Measurements from ENCODE around the gene OSBPL8.

Gene OSBPL8

GRCh38 chr12:76568888-76569551 lies 9.4 kb upstream of the OSBPL8 start:
- no peak overlapping the region for H3K4me3 ChIP-seq (ENCODE audit: low read depth, low read length)
- no peak for TF ChIP-seq CTCF (IDR thresholded peaks at IDR 0.05; ENCODE audit: low read depth, low read length)

- no peak overlapping the region for H3K4me3 ChIP-seq (ENCODE audit: low read depth, low read length)
- TF ChIP-seq CTCF (IDR thresholded peaks at IDR 0.05; ENCODE audit: low read depth, low read length), result no peak
Measured at GRCh38 chr12:76568130-76568529, 8.6 kb upstream of the OSBPL8 start.

GRCh38 chr12:76563061-76563460 lies 3.5 kb upstream of the OSBPL8 start:
- no peak for TF ChIP-seq CTCF (IDR thresholded peaks at IDR 0.05; ENCODE audit: low read depth, low read length)
- H3K4me3 ChIP-seq (ENCODE audit: low read depth, low read length), result no peak overlapping the region

- TF ChIP-seq CTCF (IDR thresholded peaks at IDR 0.05; ENCODE audit: low read depth, low read length), result no peak
- no peak overlapping the region for H3K4me3 ChIP-seq (ENCODE audit: low read depth, low read length)
Measured at GRCh38 chr12:76562130-76562529, 2.6 kb upstream of the OSBPL8 start.

GRCh38 chr12:76560086-76560491 lies 518 bp upstream of the OSBPL8 start:
- peak overlapping the region; percentile 96 for H3K4me3 ChIP-seq (ENCODE audit: low read depth, low read length)
- no peak for TF ChIP-seq CTCF (IDR thresholded peaks at IDR 0.05; ENCODE audit: low read depth, low read length)

GRCh38 chr12:76558684-76559399 lies 729 bp downstream of the OSBPL8 start:
- peak overlapping the region; percentile 96 for H3K4me3 ChIP-seq (ENCODE audit: low read depth, low read length)
- no peak for TF ChIP-seq CTCF (IDR thresholded peaks at IDR 0.05; ENCODE audit: low read depth, low read length)

GRCh38 chr12:76556368-76556767 lies 3.2 kb downstream of the OSBPL8 start:
- no peak overlapping the region for H3K4me3 ChIP-seq (ENCODE audit: low read depth, low read length)
- TF ChIP-seq CTCF (IDR thresholded peaks at IDR 0.05; ENCODE audit: low read depth, low read length), result no peak
